Measurements from ENCODE around the gene PRKCZ.
A peak's percentile ranks its signal among the peaks of the same experiment; 100 is the strongest.
"Not testable (repeated sequence)": the region's sequence is repeated elsewhere in the genome, so short reads cannot be mapped to it uniquely, and the experiment has no call there.

Gene PRKCZ

GRCh38 chr1:2115702-2116341 lies 65.6 kb downstream of the PRKCZ start:
- Histone ChIP-seq H3K27me3 (ENCODE audit: insufficient read depth, insufficient read length) (peaks cover 9% of the 10 kb centered on the region), H3K9me3 (ENCODE audit: insufficient read depth, low read length) (no peaks in the 10 kb centered on the region), H3K36me3 (ENCODE audit: insufficient read depth, insufficient read length, low read length) (no peaks in the 10 kb centered on the region), H3K4me1 (ENCODE audit: insufficient read depth, insufficient read length) (peaks cover 13% of the 10 kb centered on the region), H3K4me3 (ENCODE audit: insufficient read length, low read depth) (peak overlapping the region; percentile 13), H3K9ac (ENCODE audit: insufficient read length, low read depth) (peak overlapping the region; percentile 36)
- TF ChIP-seq ZNF274 (IDR thresholded peaks at IDR 0.05; ENCODE audit: low read depth, low read length), result no peak
- no peak for TF ChIP-seq YY1 (IDR thresholded peaks at IDR 0.05; ENCODE audit: insufficient read depth, insufficient read length)
- no peak for TF ChIP-seq SUZ12 (IDR thresholded peaks at IDR 0.05; ENCODE audit: extremely low read depth, insufficient read depth, insufficient read length)
- DNase-seq (ENCODE audit: low read depth, low spot score), result peak; percentile 66

GRCh38 chr1:2119886-2120285 lies 69.7 kb downstream of the PRKCZ start:
- no peak for DNase-seq (ENCODE audit: low read depth, low spot score)
- Histone ChIP-seq H3K9me3 (ENCODE audit: insufficient read depth, low read length) (no peaks in the 10 kb centered on the region; the same call in 1 of the 2 replicates), H3K36me3 (ENCODE audit: insufficient read depth, insufficient read length, low read length) (no peaks in the 10 kb centered on the region), H3K4me1 (ENCODE audit: insufficient read depth, insufficient read length) (peaks cover 11% of the 10 kb centered on the region), H3K4me3 (ENCODE audit: insufficient read length, low read depth) (no peak overlapping the region), H3K27me3 (ENCODE audit: insufficient read depth, insufficient read length) (peaks cover 9% of the 10 kb centered on the region), H3K9ac (ENCODE audit: insufficient read length, low read depth) (no peak overlapping the region)
- TF ChIP-seq SUZ12 (IDR thresholded peaks at IDR 0.05; ENCODE audit: extremely low read depth, insufficient read depth, insufficient read length) (no peak), YY1 (IDR thresholded peaks at IDR 0.05; ENCODE audit: insufficient read depth, insufficient read length) (no peak), ZNF274 (IDR thresholded peaks at IDR 0.05; ENCODE audit: low read depth, low read length) (no peak)

- H3K36me3 ChIP-seq (ENCODE audit: insufficient read depth, insufficient read length, low read length), result no peaks in the 10 kb centered on the region
- H3K4me1 ChIP-seq (ENCODE audit: insufficient read depth, insufficient read length), result peaks cover 7% of the 10 kb centered on the region
- peaks cover 3% of the 10 kb centered on the region for H3K27me3 ChIP-seq (ENCODE audit: insufficient read depth, insufficient read length)
- TF ChIP-seq ZNF274 (IDR thresholded peaks at IDR 0.05; ENCODE audit: low read depth, low read length) (no peak), SUZ12 (IDR thresholded peaks at IDR 0.05; ENCODE audit: extremely low read depth, insufficient read depth, insufficient read length) (no peak), YY1 (IDR thresholded peaks at IDR 0.05; ENCODE audit: insufficient read depth, insufficient read length) (no peak)
- no peak overlapping the region for H3K9ac ChIP-seq (ENCODE audit: insufficient read length, low read depth)
- no peaks in the 10 kb centered on the region; the same call in 1 of the 2 replicates for H3K9me3 ChIP-seq (ENCODE audit: insufficient read depth, low read length)
- no peak overlapping the region for H3K4me3 ChIP-seq (ENCODE audit: insufficient read length, low read depth)
- no peak for DNase-seq (ENCODE audit: low read depth, low spot score)
Measured at GRCh38 chr1:2121101-2121691, 71.0 kb downstream of the PRKCZ start.

- not testable (repeated sequence) for H3K4me1 ChIP-seq (ENCODE audit: insufficient read depth, insufficient read length); H3K9me3 ChIP-seq (ENCODE audit: insufficient read depth, low read length)
Measured at GRCh38 chr1:2121794-2122193, 71.6 kb downstream of the PRKCZ start.

GRCh38 chr1:2124446-2125198 lies 74.4 kb downstream of the PRKCZ start:
- no peak for TF ChIP-seq SUZ12 (IDR thresholded peaks at IDR 0.05; ENCODE audit: extremely low read depth, insufficient read depth, insufficient read length)
- no peak for TF ChIP-seq YY1 (IDR thresholded peaks at IDR 0.05; ENCODE audit: insufficient read depth, insufficient read length)
- TF ChIP-seq ZNF274 (IDR thresholded peaks at IDR 0.05; ENCODE audit: low read depth, low read length), result no peak
- H3K4me1 ChIP-seq (ENCODE audit: insufficient read depth, insufficient read length), result peaks cover 4% of the 10 kb centered on the region
- no peak overlapping the region for H3K4me3 ChIP-seq (ENCODE audit: insufficient read length, low read depth)
- DNase-seq (ENCODE audit: low read depth, low spot score), result no peak
- no peak overlapping the region for H3K9ac ChIP-seq (ENCODE audit: insufficient read length, low read depth)
- no peaks in the 10 kb centered on the region for H3K27me3 ChIP-seq (ENCODE audit: insufficient read depth, insufficient read length)
- H3K9me3 ChIP-seq (ENCODE audit: insufficient read depth, low read length), result no peaks in the 10 kb centered on the region; the same call in 1 of the 2 replicates
- no peaks in the 10 kb centered on the region for H3K36me3 ChIP-seq (ENCODE audit: insufficient read depth, insufficient read length, low read length)

More at GRCh38 chr1:2121794-2122193, 71.6 kb downstream of the PRKCZ start:
- H3K27me3 ChIP-seq (ENCODE audit: insufficient read depth, insufficient read length); H3K36me3 ChIP-seq (ENCODE audit: insufficient read depth, insufficient read length, low read length); H3K4me3 ChIP-seq (ENCODE audit: insufficient read length, low read depth); DNase-seq (ENCODE audit: low read depth, low spot score); H3K9ac ChIP-seq (ENCODE audit: insufficient read length, low read depth): not testable (repeated sequence)

GRCh38 chr1:2125350-2126211 lies 75.4 kb downstream of the PRKCZ start:
- H3K9me3 ChIP-seq (ENCODE audit: insufficient read depth, low read length), result no peaks in the 10 kb centered on the region; the same call in 1 of the 2 replicates
- H3K27me3 ChIP-seq (ENCODE audit: insufficient read depth, insufficient read length), result no peaks in the 10 kb centered on the region
- no peak overlapping the region for H3K9ac ChIP-seq (ENCODE audit: insufficient read length, low read depth)
- H3K36me3 ChIP-seq (ENCODE audit: insufficient read depth, insufficient read length, low read length), result no peaks in the 10 kb centered on the region
- no peak for DNase-seq (ENCODE audit: low read depth, low spot score)
- no peak overlapping the region for H3K4me3 ChIP-seq (ENCODE audit: insufficient read length, low read depth)
- peaks cover 4% of the 10 kb centered on the region for H3K4me1 ChIP-seq (ENCODE audit: insufficient read depth, insufficient read length)
- TF ChIP-seq ZNF274 (IDR thresholded peaks at IDR 0.05; ENCODE audit: low read depth, low read length), result no peak
- no peak for TF ChIP-seq SUZ12 (IDR thresholded peaks at IDR 0.05; ENCODE audit: extremely low read depth, insufficient read depth, insufficient read length)
- TF ChIP-seq YY1 (IDR thresholded peaks at IDR 0.05; ENCODE audit: insufficient read depth, insufficient read length), result no peak

Data from NT2/D1 (cell line).